Measurements from ENCODE around the gene TMC6. TPM values are rescaled to one million over a fixed set of nuclear protein-coding genes. Genes with fewer than 3 reads are reported as not detected.

Gene TMC6
- total and polyA plus RNA-seq, 2 experiments from 2014 or later: 50.0 to 72.2 TPM

DNA sequence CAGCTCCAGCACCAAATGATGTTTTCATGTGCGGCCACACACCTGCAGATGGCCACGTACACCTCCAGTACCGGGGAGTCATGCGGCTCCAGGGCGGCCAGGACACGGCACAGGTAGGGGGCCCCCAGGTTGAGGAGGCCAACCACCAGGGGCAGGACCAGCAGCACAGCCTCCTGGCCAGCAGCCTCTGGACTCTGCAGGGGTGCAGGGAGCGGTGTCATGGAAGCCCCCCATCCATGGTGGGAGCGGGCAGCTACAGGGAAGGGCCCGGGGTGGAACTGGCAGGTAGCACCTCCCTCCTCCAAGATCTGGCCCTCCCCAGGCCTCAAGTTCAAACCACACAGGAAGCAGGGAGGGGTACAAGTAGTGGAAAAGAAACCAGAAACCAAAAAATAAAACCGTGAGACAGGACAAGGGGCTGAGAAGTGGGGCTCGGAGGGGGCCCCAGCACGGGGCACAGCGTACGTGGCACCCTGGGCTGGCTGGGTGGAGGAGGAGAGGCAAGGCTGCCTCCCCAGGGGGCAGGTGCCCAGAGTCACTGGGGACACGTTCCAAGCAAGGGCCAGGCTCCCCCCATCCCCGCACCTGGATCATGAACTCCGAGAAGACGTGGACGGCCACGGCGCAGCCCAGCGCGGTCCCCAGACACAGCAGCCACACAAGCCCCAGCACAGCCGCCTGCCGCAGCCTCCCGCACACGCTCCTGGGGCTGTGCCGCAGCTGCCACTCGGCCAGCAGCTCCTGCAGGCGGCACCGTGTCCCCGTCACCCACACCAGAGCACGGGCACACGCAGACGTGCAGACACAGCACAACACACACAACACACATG lies 7.4 kb downstream of the TMC6 start:
- DNase-seq (ENCODE audit: low spot score): no peak
- ATAC-seq: no peak
- Histone ChIP-seq H2AFZ (no peak overlapping the region), H3K36me3 (ENCODE audit: insufficient read depth) (0 out of 2 replicates have a peak, but pooled peaks cover 5% of the 10 kb centered on the region), H3K4me2 (no peak overlapping the region), H3K9me2 (ENCODE audit: insufficient read depth) (no peaks in the 10 kb centered on the region), H3K4me3 (no peak overlapping the region), H3F3A (replicated peaks; ENCODE audit: low read depth) (no peaks in the 10 kb centered on the region), H4K20me1 (replicated peaks; ENCODE audit: insufficient read depth) (no peaks in the 10 kb centered on the region), H3K4me1 (ENCODE audit: insufficient read depth) (no peaks in the 10 kb centered on the region), H3K79me2 (replicated peaks; ENCODE audit: insufficient read depth) (no peaks in the 10 kb centered on the region), H3K27ac (ENCODE audit: low read depth) (no peak overlapping the region), H3K27me3 (ENCODE audit: insufficient read depth) (no peaks in the 10 kb centered on the region)
- Mint-ChIP-seq H3K9me3 (no peaks in the 10 kb centered on the region), H3K27me3 (ENCODE audit: insufficient read depth, low read depth, poor library complexity) (peaks cover 6% of the 10 kb centered on the region), H3K27ac (no peak overlapping the region), H3K4me1 (no peaks in the 10 kb centered on the region; the same call in 2 of the 3 replicates), H3K36me3 (ENCODE audit: low read depth) (peaks cover 27% of the 10 kb centered on the region), H3K4me3 (no peak overlapping the region)
- TF ChIP-seq NANOG (IDR thresholded peaks at IDR 0.05; ENCODE audit: borderline replicate concordance) (no peak), ZNF331 (CRISPR knock-in tag; IDR thresholded peaks at IDR 0.05; ENCODE audit: low read depth) (no peak), CREB1 (CRISPR knock-in tag; IDR thresholded peaks at IDR 0.05; ENCODE audit: low read depth) (no peak), JUNB (IDR thresholded peaks at IDR 0.05; ENCODE audit: unreplicated experiment) (no peak), POLR2AphosphoS5 (IDR thresholded peaks at IDR 0.05; ENCODE audit: low read depth) (no peak)
- TF ChIP-seq, protein P1, sequence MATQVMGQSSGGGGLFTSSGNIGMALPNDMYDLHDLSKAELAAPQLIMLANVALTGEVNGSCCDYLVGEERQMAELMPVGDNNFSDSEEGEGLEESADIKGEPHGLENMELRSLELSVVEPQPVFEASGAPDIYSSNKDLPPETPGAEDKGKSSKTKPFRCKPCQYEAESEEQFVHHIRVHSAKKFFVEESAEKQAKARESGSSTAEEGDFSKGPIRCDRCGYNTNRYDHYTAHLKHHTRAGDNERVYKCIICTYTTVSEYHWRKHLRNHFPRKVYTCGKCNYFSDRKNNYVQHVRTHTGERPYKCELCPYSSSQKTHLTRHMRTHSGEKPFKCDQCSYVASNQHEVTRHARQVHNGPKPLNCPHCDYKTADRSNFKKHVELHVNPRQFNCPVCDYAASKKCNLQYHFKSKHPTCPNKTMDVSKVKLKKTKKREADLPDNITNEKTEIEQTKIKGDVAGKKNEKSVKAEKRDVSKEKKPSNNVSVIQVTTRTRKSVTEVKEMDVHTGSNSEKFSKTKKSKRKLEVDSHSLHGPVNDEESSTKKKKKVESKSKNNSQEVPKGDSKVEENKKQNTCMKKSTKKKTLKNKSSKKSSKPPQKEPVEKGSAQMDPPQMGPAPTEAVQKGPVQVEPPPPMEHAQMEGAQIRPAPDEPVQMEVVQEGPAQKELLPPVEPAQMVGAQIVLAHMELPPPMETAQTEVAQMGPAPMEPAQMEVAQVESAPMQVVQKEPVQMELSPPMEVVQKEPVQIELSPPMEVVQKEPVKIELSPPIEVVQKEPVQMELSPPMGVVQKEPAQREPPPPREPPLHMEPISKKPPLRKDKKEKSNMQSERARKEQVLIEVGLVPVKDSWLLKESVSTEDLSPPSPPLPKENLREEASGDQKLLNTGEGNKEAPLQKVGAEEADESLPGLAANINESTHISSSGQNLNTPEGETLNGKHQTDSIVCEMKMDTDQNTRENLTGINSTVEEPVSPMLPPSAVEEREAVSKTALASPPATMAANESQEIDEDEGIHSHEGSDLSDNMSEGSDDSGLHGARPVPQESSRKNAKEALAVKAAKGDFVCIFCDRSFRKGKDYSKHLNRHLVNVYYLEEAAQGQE (IDR thresholded peaks at IDR 0.05; ENCODE audit: unreplicated experiment): no peak

DNA sequence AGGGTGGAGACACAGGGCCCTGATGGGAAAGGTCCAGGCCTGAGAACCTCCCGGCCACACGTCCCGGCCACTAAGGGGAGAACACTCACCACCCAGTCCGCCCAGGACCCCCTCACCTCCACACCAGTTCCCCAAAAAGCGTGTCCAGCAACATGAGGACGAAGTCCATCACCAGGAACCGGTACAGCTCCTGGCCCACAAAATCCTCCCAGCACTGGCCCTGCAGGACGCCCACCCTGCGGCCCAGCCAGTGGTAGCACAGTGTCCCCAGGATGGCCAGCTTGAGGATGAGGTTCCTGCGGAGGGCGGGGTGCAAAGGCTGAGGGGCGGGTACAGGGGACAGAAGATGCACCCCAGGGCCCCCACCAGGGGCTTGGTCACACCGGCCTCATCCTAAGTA lies 8.0 kb downstream of the TMC6 start:
- H3K4me3 ChIP-seq: no peak overlapping the region
- H3K27me3 ChIP-seq (ENCODE audit: insufficient read depth): no peaks in the 10 kb centered on the region
- ATAC-seq (no peak), DNase-seq (ENCODE audit: low spot score) (no peak)
- Mint-ChIP-seq H3K27me3 (ENCODE audit: insufficient read depth, low read depth, poor library complexity) (peaks cover 6% of the 10 kb centered on the region), H3K36me3 (ENCODE audit: low read depth) (peaks cover 27% of the 10 kb centered on the region), H3K4me3 (no peak overlapping the region), H3K9me3 (no peaks in the 10 kb centered on the region), H3K4me1 (no peaks in the 10 kb centered on the region; the same call in 2 of the 3 replicates), H3K27ac (no peak overlapping the region)
- H4K20me1 ChIP-seq (replicated peaks; ENCODE audit: insufficient read depth): no peaks in the 10 kb centered on the region
- no peaks in the 10 kb centered on the region for H3F3A ChIP-seq (replicated peaks; ENCODE audit: low read depth)
- no peaks in the 10 kb centered on the region for H3K9me2 ChIP-seq (ENCODE audit: insufficient read depth)
- H3K4me2 ChIP-seq: no peak overlapping the region
- no peak overlapping the region for H2AFZ ChIP-seq
- no peaks in the 10 kb centered on the region for H3K79me2 ChIP-seq (replicated peaks; ENCODE audit: insufficient read depth)
- H3K36me3 ChIP-seq (ENCODE audit: insufficient read depth): 0 out of 2 replicates have a peak, but pooled peaks cover 5% of the 10 kb centered on the region
- H3K4me1 ChIP-seq (ENCODE audit: insufficient read depth): no peaks in the 10 kb centered on the region
- H3K27ac ChIP-seq (ENCODE audit: low read depth): no peak overlapping the region
- TF ChIP-seq STAT1 (IDR thresholded peaks at IDR 0.05; ENCODE audit: unreplicated experiment) (no peak), NANOG (IDR thresholded peaks at IDR 0.05; ENCODE audit: borderline replicate concordance) (no peak), CREB1 (CRISPR knock-in tag; IDR thresholded peaks at IDR 0.05; ENCODE audit: low read depth) (no peak)
- TF ChIP-seq, protein P2, sequence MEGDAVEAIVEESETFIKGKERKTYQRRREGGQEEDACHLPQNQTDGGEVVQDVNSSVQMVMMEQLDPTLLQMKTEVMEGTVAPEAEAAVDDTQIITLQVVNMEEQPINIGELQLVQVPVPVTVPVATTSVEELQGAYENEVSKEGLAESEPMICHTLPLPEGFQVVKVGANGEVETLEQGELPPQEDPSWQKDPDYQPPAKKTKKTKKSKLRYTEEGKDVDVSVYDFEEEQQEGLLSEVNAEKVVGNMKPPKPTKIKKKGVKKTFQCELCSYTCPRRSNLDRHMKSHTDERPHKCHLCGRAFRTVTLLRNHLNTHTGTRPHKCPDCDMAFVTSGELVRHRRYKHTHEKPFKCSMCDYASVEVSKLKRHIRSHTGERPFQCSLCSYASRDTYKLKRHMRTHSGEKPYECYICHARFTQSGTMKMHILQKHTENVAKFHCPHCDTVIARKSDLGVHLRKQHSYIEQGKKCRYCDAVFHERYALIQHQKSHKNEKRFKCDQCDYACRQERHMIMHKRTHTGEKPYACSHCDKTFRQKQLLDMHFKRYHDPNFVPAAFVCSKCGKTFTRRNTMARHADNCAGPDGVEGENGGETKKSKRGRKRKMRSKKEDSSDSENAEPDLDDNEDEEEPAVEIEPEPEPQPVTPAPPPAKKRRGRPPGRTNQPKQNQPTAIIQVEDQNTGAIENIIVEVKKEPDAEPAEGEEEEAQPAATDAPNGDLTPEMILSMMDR (conservative IDR thresholded peaks at IDR 0.05; ENCODE audit: low read depth in 2 of 2): no peak
- TF ChIP-seq, protein P3, sequence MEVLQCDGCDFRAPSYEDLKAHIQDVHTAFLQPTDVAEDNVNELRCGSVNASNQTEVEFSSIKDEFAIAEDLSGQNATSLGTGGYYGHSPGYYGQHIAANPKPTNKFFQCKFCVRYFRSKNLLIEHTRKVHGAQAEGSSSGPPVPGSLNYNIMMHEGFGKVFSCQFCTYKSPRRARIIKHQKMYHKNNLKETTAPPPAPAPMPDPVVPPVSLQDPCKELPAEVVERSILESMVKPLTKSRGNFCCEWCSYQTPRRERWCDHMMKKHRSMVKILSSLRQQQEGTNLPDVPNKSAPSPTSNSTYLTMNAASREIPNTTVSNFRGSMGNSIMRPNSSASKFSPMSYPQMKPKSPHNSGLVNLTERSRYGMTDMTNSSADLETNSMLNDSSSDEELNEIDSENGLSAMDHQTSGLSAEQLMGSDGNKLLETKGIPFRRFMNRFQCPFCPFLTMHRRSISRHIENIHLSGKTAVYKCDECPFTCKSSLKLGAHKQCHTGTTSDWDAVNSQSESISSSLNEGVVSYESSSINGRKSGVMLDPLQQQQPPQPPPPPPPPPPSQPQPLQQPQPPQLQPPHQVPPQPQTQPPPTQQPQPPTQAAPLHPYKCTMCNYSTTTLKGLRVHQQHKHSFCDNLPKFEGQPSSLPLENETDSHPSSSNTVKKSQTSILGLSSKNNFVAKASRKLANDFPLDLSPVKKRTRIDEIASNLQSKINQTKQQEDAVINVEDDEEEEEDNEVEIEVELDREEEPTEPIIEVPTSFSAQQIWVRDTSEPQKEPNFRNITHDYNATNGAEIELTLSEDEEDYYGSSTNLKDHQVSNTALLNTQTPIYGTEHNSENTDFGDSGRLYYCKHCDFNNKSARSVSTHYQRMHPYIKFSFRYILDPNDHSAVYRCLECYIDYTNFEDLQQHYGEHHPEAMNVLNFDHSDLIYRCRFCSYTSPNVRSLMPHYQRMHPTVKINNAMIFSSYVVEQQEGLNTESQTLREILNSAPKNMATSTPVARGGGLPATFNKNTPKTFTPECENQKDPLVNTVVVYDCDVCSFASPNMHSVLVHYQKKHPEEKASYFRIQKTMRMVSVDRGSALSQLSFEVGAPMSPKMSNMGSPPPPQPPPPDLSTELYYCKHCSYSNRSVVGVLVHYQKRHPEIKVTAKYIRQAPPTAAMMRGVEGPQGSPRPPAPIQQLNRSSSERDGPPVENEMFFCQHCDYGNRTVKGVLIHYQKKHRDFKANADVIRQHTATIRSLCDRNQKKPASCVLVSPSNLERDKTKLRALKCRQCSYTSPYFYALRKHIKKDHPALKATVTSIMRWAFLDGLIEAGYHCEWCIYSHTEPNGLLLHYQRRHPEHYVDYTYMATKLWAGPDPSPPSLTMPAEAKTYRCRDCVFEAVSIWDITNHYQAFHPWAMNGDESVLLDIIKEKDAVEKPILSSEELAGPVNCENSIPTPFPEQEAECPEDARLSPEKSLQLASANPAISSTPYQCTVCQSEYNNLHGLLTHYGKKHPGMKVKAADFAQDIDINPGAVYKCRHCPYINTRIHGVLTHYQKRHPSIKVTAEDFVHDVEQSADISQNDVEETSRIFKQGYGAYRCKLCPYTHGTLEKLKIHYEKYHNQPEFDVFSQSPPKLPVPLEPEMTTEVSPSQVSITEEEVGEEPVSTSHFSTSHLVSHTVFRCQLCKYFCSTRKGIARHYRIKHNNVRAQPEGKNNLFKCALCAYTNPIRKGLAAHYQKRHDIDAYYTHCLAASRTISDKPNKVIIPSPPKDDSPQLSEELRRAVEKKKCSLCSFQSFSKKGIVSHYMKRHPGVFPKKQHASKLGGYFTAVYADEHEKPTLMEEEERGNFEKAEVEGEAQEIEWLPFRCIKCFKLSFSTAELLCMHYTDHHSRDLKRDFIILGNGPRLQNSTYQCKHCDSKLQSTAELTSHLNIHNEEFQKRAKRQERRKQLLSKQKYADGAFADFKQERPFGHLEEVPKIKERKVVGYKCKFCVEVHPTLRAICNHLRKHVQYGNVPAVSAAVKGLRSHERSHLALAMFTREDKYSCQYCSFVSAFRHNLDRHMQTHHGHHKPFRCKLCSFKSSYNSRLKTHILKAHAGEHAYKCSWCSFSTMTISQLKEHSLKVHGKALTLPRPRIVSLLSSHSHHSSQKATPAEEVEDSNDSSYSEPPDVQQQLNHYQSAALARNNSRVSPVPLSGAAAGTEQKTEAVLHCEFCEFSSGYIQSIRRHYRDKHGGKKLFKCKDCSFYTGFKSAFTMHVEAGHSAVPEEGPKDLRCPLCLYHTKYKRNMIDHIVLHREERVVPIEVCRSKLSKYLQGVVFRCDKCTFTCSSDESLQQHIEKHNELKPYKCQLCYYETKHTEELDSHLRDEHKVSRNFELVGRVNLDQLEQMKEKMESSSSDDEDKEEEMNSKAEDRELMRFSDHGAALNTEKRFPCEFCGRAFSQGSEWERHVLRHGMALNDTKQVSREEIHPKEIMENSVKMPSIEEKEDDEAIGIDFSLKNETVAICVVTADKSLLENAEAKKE (CRISPR knock-in tag; IDR thresholded peaks at IDR 0.05): no peak
